Limb (tissue), 2 donors: ENCODE data around the gene TLCD2.
"Not testable (repeated sequence)": the region's sequence is repeated elsewhere in the genome, so short reads cannot be mapped to it uniquely, and the experiment has no call there.

Experiments
- DNase-seq, 2 donors: peaks; one replicate each; pipeline ENCODE4 v3.0.0-alpha.2; 2016; ENCODE audit errors: extremely low spot score in 2 of 2

Gene TLCD2

DNA sequence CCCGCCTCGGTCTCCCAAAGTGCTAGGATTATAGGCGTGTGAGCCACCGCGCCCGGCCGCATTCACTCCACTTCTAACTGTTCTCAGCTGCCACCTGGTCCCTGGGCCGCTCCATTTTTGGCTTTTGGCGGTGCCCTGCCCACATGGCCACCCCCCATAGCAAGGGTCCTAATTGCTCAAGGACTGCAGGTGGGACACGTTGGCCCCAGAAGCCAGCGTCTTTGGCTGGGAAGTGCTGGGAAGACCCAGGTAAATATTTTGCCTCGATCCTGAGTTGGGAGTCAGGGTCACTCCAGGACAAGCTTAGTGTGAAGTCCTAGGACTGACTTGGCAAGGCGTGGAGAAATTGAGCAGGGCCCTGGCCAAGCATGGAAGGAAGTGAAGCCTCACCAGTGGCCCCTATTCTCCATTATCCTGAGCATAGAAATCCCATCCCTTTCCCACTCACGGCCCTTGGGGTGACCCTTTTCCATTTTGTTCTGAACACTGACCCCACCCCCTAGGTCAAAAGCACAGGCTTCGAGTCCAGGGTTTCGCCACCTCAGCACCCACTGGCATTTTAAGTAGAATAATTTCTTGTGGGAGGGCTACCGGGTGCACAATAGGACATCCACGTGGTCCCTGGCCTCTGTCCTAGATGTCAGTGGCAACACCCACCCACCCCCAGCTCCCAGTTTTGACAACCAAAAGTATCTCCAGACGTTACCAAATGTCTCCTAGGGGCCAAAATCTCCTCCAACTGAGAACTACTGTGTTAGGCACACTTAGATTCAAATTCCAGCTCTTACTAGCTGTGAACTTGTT lies 8.4 kb upstream of the TLCD2 start:
- peak in 1 of 2 donors; percentile 24 for DNase-seq

- peak; percentile 90 to 91 for DNase-seq
Measured at GRCh38 chr17:1716912-1717695, 6.9 kb upstream of the TLCD2 start.

- peak; percentile 100 for DNase-seq
Measured at GRCh38 chr17:1716076-1716911, 6.1 kb upstream of the TLCD2 start.

GRCh38 chr17:1715803-1716075 lies 5.6 kb upstream of the TLCD2 start:
- DNase-seq, result no peak

DNA sequence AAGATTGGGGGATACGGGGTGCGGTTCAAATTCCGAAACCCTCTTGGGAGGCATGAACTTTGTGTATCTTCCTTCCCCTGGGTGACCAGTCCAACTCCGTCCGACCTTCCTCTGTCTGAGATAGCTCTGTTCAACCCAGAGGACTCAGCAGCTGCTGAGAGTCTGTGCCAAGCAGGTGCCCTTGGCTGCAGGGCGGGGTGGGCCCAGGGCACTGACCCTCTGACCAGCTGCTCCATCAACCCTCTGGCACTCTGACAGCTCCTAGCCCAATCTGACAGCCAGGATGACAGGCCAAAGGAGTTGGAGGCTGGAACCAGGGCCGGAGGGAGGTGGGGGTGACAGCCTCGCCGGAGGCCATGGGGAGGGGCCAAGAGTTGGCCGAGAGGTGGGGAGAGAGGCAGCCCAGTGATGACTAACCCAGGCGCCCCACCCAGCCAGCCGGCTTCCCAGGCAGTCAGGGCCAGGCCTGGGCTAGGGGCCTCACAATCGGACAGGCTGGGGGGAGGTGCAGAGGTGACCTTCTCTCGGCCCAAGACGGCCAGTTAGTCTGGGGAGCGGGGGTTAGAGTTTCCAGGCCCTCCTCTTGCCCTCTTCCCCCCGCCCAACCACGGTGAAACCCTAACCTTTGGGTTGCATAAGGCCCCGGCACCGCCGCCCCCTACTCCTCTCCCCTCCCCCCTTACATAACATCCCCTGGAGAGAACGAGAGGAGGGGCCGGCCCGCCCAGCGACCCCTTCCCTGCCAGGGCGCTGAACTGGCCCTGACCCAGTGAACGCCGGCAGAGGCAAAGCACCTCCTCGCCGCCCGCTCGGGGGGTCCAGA lies 5.0 kb upstream of the TLCD2 start:
- peak; percentile 74 to 83 for DNase-seq

DNA sequence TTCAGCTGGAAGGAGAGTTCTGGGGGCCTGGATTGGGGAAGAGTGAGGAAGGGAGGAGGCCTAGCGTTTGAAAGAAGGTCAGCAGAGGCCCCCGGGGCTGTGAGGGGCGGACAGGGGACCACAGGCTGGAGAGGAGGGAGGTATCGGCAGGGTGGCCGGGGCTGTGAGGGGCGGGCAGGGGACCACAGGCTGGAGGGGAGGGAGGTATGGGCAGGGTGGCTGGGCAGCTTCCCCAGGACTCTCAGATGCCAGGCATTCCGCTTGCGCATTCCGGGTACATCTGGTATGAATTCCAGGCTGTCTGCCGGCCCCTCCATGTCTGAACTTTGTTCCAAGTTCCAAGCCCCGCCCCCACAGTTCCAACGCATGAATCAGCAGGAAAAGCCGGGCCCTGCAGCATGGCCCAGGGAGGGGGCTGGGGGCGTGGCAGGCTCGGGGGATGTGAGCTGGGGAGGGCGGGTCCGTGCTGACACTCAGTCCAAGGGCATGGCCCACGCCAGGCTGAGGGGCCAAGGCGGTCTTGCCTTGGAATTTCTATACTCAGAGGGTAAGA lies 4.3 kb upstream of the TLCD2 start:
- DNase-seq, result peak; percentile 96

GRCh38 chr17:1713878-1714426 lies 3.8 kb upstream of the TLCD2 start:
- peak in 1 of 2 donors; percentile 50 for DNase-seq

GRCh38 chr17:1713160-1713877 lies 3.1 kb upstream of the TLCD2 start:
- no peak for DNase-seq

DNA sequence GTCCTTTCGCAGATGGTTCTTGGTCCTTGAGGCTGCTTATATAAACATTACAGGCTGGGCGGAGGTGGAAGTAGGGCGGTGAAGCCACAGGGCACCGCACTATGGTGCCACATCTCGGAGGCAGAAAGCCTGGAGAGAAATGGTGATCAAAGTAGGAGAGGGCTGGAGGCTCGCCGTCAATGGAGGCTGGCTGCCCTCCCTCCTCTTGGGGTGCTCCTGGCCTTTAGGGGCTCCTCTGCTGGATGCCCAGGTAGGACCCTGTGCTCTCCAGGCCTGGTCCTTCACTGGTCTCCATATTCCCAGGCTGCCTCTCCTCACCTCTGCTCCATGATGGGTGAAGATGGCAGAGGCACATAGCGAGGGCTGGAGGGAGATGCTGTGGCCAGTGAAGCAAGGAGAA lies 2.1 kb upstream of the TLCD2 start:
- no peak for DNase-seq

DNA sequence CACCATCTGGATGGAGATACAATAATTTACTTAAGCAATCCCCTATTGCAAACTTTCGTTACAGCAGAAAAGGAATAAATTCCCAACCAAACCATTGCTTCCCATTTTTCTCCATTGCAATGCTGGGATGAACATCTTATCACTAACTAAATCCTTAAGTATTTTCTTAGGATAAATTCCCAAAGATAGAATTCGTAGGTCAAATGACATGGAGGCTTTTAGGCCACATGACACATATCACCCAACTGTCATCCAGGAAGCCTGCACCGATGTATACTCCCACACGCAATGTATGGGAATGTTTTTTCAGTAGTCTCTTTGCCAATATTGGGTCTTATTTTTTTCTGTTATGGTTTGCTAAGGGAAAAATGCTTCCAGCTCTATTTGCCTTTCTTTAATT lies 1.6 kb upstream of the TLCD2 start:
- DNase-seq, result no peak

- no peak for DNase-seq
Measured at GRCh38 chr17:1710807-1711553, 803 bp upstream of the TLCD2 start.

GRCh38 chr17:1709403-1709951 lies 700 bp downstream of the TLCD2 start:
- DNase-seq, result no peak

DNA sequence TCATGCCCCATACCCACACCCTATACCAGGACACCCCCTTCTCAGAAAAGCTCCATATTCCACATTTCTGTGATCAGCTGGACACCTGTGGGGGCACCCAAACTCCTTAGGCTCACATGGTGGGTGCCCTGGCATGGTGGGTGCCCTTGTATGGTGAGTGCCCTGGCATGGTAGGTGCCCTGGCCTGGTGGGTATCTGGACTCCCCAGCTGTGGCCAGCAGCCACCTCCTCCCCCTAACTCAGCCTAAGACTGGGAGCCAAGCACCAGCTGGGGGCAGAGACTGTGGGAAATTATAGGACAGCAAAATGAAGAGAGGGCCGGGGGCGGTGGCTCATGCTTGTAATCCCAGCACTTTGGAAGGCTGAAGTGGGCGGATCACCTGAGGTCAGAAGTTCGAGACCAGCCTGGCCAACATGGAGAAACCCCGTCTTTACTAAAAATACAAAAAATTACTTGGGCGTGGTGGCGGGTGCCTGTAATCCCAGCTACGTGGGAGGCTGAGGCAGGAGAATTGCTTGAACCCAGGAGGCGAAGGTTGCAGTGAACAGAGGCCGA lies 1.3 kb downstream of the TLCD2 start:
- DNase-seq, result not testable (repeated sequence)

DNA sequence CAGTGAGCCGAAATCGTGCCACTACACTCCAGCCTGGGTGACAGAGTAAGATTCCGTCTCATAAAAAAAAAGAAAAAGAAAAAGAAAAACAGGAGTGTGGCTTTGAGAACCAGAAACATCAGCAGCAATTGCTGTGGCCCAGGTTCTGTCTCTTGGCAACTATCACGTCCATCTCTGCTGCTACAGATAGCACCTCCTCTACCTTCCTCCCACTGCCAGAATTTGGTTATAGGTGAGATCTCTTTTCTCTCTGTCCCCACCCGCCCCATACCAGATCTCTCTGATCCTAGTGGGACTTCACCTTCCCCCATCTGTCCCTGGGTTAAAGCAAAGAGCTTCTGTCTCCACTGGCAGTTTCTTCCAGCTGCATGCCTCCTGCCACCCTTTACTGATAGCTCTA lies 3.1 kb downstream of the TLCD2 start:
- DNase-seq, result no peak

GRCh38 chr17:1705004-1705403 lies 5.2 kb downstream of the TLCD2 start:
- no peak for DNase-seq

GRCh38 chr17:1703063-1703462 lies 7.1 kb downstream of the TLCD2 start:
- DNase-seq, result no peak

DNA sequence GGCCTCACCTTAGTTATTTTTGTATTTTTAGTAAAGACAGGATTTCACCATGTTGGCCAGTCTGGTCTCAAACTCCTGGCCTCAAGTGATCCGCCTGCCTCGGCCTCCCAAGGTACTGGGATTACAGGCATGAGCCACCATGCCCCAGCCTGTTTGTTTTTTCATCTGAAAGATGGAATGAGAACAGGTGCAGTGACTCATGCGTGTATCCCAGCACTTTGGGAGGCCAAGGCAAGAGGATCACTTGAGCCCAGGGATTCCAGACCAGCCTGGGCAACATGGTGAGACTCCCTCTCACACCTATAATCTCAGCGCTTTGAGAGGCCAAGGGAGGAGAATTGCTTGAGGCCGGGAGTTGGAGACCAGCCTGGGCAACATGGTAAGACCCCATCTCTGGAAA lies 10.3 kb downstream of the TLCD2 start:
- not testable (repeated sequence) for DNase-seq

- no peak for DNase-seq
Measured at GRCh38 chr17:1697681-1698080, 12.5 kb downstream of the TLCD2 start.

- DNase-seq, result no peak
Measured at GRCh38 chr17:1695365-1695764, 14.8 kb downstream of the TLCD2 start.
